Sigmoid colon (tissue), 7 donors: ENCODE data around the gene GNA12. TPM values are rescaled to one million over a fixed set of nuclear protein-coding genes. Genes with fewer than 3 reads are reported as not detected.

Experiments
- DNase-seq: peaks from one replicate; pipeline ENCODE4 v3.0.0-alpha.2; 2019
- H3K27ac ChIP-seq, 4 donors: fragments of 200-600 bp; sonication (generic); one replicate each; pipeline ENCODE4 v1.5.1; 2016 to 2019; ENCODE audit warnings: mild to moderate bottlenecking in 1 of 4
- H3K27me3 ChIP-seq, 3 donors: fragments of 200-600 bp; sonication (generic); one replicate each; pipeline ENCODE4 v1.5.1; 2019; ENCODE audit warnings: mild to moderate bottlenecking in 1 of 3
- H3K36me3 ChIP-seq, 4 donors: fragments of 200-600 bp; sonication (generic); one replicate each; pipeline ENCODE4 v1.5.1; 2016 to 2019
- H3K4me1 ChIP-seq, 4 donors: fragments of 200-600 bp; sonication (generic); one replicate each; pipeline ENCODE4 v1.5.1; 2017 to 2019
- H3K4me3 ChIP-seq, 4 donors: fragments of 200-600 bp; sonication (generic); one replicate each; pipeline ENCODE4 v1.5.1; 2017 to 2019; ENCODE audit warnings: mild to moderate bottlenecking in 2 of 4, moderate library complexity in 1 of 4
- H3K9me3 ChIP-seq, 4 donors: fragments of 200-600 bp in 3 of 4; sonication (generic) in 3 of 4; one replicate each; pipeline versions ENCODE4 v1.5.1 to v1.6.1; 2013 to 2019
- EP300 ChIP-seq, 4 donors: sonication (generic); formaldehyde crosslinking; IDR thresholded peaks; one replicate each; pipeline ENCODE4 v1.6.1; 2017; ENCODE audit warnings: antibody characterized with exemption in 4 of 4
- POLR2A ChIP-seq, 2 donors: fragments of 450-650 bp; IDR thresholded peaks; one replicate each; pipeline ENCODE4 v1.6.1; 2016; ENCODE audit warnings: antibody characterized with exemption in 2 of 2, mild to moderate bottlenecking in 2 of 2, moderate library complexity in 2 of 2
- POLR2AphosphoS5 ChIP-seq, 4 donors: sonication (generic); formaldehyde crosslinking; IDR thresholded peaks; one replicate each; pipeline ENCODE4 v1.6.1; 2017; ENCODE audit warnings: antibody characterized with exemption in 4 of 4
- WGBS, 2 donors: extraction: QIAGEN DNeasy Blood & Tissue Kit; methylation state at CpG; one replicate each; pipeline ENCODE4 v1.1.7; 2013; 5-methylcytosine and 5-hydroxymethylcytosine counted together
- intact Hi-C: fragments of 100-400 bp; cut with DNase I; formaldehyde crosslinking; loops from one replicate; pipeline ENCODE4 v1.15.1; 2023
- polyA plus RNA-seq, 3 donors: library from polyadenylated mRNA; stranded (reverse); fragments of 200-250 nt; gene quantifications; one replicate each; pipeline ENCODE4 v1.2.3, GENCODE V29; 2013
- total RNA-seq, 4 donors: library from RNA; depleted of rRNA; stranded (reverse); fragments of >200 nt; gene quantifications; one replicate each; pipeline ENCODE4 v1.1.0, GENCODE V29; 2016
- TF ChIP-seq, protein P1 (sequence below), 4 experiments: fragments of 450-650 bp in 3 of 4; fragments of 200-600 bp in 1 of 4; IDR thresholded peaks; one replicate each; pipeline ENCODE4 v1.5.1; 2016 to 2019; ENCODE audit warnings: antibody characterized with exemption in 4 of 4, mild to moderate bottlenecking in 3 of 4, moderate library complexity in 2 of 4
- donor health status: healthy with polysubstance abuse.
- donor health status: Bipolar disorder and iron deficiency.
- donor health status: healthy.

The GNA12 gene
- total and polyA plus RNA-seq, 7 donors, result 13.2 to 46.5 (median 22.0) TPM

GRCh38 chr7:2837496-2837895, 6.6 kb downstream of the GNA12 start:
- 49 to 52% methylated on average over 3 of the region's 3 CpGs for WGBS, 2 donors
- intact Hi-C loops, result no loop called here
- H3K36me3 ChIP-seq, result peaks cover 0 to 10% (median 0%) of the 10 kb centered on the region in 4 donors

GRCh38 chr7:2834748-2835441, 9.2 kb downstream of the GNA12 start:
- intact Hi-C loops, result no loop called here
- Histone ChIP-seq H3K4me3 (no peak overlapping the region), H3K4me1 (peaks cover 0 to 25% (median 12%) of the 10 kb centered on the region in 4 donors), H3K36me3 (peaks cover 0 to 10% (median 0%) of the 10 kb centered on the region in 4 donors), H3K9me3 (no peaks in the 10 kb centered on the region), H3K27me3 (no peaks in the 10 kb centered on the region), H3K27ac (peak overlapping the region in 1 of 4 donors; percentile 31)
- TF ChIP-seq, protein P1, sequence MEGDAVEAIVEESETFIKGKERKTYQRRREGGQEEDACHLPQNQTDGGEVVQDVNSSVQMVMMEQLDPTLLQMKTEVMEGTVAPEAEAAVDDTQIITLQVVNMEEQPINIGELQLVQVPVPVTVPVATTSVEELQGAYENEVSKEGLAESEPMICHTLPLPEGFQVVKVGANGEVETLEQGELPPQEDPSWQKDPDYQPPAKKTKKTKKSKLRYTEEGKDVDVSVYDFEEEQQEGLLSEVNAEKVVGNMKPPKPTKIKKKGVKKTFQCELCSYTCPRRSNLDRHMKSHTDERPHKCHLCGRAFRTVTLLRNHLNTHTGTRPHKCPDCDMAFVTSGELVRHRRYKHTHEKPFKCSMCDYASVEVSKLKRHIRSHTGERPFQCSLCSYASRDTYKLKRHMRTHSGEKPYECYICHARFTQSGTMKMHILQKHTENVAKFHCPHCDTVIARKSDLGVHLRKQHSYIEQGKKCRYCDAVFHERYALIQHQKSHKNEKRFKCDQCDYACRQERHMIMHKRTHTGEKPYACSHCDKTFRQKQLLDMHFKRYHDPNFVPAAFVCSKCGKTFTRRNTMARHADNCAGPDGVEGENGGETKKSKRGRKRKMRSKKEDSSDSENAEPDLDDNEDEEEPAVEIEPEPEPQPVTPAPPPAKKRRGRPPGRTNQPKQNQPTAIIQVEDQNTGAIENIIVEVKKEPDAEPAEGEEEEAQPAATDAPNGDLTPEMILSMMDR (IDR thresholded peaks at IDR 0.05), result no peak
- TF ChIP-seq EP300 (IDR thresholded peaks at IDR 0.05) (no peak), POLR2AphosphoS5 (IDR thresholded peaks at IDR 0.05) (no peak), POLR2A (IDR thresholded peaks at IDR 0.05) (no peak)
- DNase-seq, result peak; percentile 47
- WGBS, 2 donors, result 93% methylated on average over 17 of the region's 17 CpGs

More at GRCh38 chr7:2837496-2837895, 6.6 kb downstream of the GNA12 start:
- Histone ChIP-seq H3K27ac (peak overlapping the region in 1 of 4 donors; percentile 11), H3K27me3 (no peaks in the 10 kb centered on the region), H3K4me1 (peaks cover 0 to 47% (median 33%) of the 10 kb centered on the region in 4 donors), H3K9me3 (no peaks in the 10 kb centered on the region), H3K4me3 (no peak overlapping the region)
- no peak for DNase-seq
- TF ChIP-seq, protein P1 (IDR thresholded peaks at IDR 0.05), result no peak
- TF ChIP-seq POLR2AphosphoS5 (IDR thresholded peaks at IDR 0.05), result no peak
- TF ChIP-seq POLR2A (IDR thresholded peaks at IDR 0.05), result no peak
- no peak for TF ChIP-seq EP300 (IDR thresholded peaks at IDR 0.05)

GRCh38 chr7:2833083-2833910, 10.8 kb downstream of the GNA12 start:
- H3K4me1 ChIP-seq, result peaks cover 0 to 18% (median 12%) of the 10 kb centered on the region in 4 donors
- H3K27ac ChIP-seq, result no peak overlapping the region
- peaks cover 0 to 10% (median 0%) of the 10 kb centered on the region in 4 donors for H3K36me3 ChIP-seq
- TF ChIP-seq, protein P1 (IDR thresholded peaks at IDR 0.05), result no peak
- no peak for TF ChIP-seq POLR2AphosphoS5 (IDR thresholded peaks at IDR 0.05)
- TF ChIP-seq POLR2A (IDR thresholded peaks at IDR 0.05), result no peak
- TF ChIP-seq EP300 (IDR thresholded peaks at IDR 0.05), result no peak
- no peak overlapping the region for H3K4me3 ChIP-seq
- no peak for DNase-seq
- H3K9me3 ChIP-seq, result no peaks in the 10 kb centered on the region
- H3K27me3 ChIP-seq, result no peaks in the 10 kb centered on the region
- intact Hi-C loops, result no loop called here
- 91 to 92% methylated on average over 19 of the region's 19 CpGs for WGBS, 2 donors

GRCh38 chr7:2832461-2832860, 11.6 kb downstream of the GNA12 start:
- no peak overlapping the region for H3K4me3 ChIP-seq
- H3K27me3 ChIP-seq, result no peaks in the 10 kb centered on the region
- DNase-seq, result peak; percentile 43
- H3K9me3 ChIP-seq, result no peaks in the 10 kb centered on the region
- peaks cover 0 to 10% (median 0%) of the 10 kb centered on the region in 4 donors for H3K36me3 ChIP-seq
- WGBS, 2 donors, result 94 to 97% methylated on average over 12 of the region's 12 CpGs
- no peak overlapping the region for H3K27ac ChIP-seq
- TF ChIP-seq, protein P1 (IDR thresholded peaks at IDR 0.05), result no peak
- no peak for TF ChIP-seq POLR2A (IDR thresholded peaks at IDR 0.05)
- TF ChIP-seq POLR2AphosphoS5 (IDR thresholded peaks at IDR 0.05), result no peak
- no peak for TF ChIP-seq EP300 (IDR thresholded peaks at IDR 0.05)
- H3K4me1 ChIP-seq, result peaks cover 0 to 13% (median 6%) of the 10 kb centered on the region in 4 donors
- intact Hi-C loops, result no loop called here
